Measurements from ENCODE around the gene SCAMP1. TPM values are rescaled to one million over a fixed set of nuclear protein-coding genes. Genes with fewer than 3 reads are reported as not detected.

Gene SCAMP1
- total and polyA plus RNA-seq, 2 of the 13 experiments (the other 11 are each of a cell fraction or from before 2014, with no cell fraction given) = 18.2 to 33.7 TPM

GRCh38 chr5:78475370-78475769 is 115.0 kb downstream of the SCAMP1 start:
- POLR2A ChIA-PET = no interaction called here
- Histone ChIP-seq H3K36me3 (replicated peaks in 1 of 2; ENCODE audit: control insufficient read depth in 1 of 2, insufficient read depth in 2 of 2, low read length in 2 of 2) (no peaks in the 10 kb centered on the region; a peak in 1 of 5 replicates), H3K4me3 (replicated peaks in 1 of 3; ENCODE audit: insufficient read depth in 1 of 3, low read depth in 2 of 3, low read length in 3 of 3) (no peak overlapping the region), H3K27ac (ENCODE audit: extremely low read length, insufficient read depth, low read length) (no peak overlapping the region), H3K9ac (ENCODE audit: insufficient read depth, low read depth, low read length) (no peak overlapping the region), H3K4me2 (ENCODE audit: low read depth, low read length) (no peak overlapping the region), H3K9me3 (ENCODE audit: low read length) (no peaks in the 10 kb centered on the region), H3K4me1 (ENCODE audit: insufficient read depth, low read length) (no peaks in the 10 kb centered on the region), H4K20me1 (ENCODE audit: insufficient read depth, low read length) (no peaks in the 10 kb centered on the region), H3K27me3 (ENCODE audit: control insufficient read depth in 1 of 2, insufficient read depth in 2 of 2, low read length in 2 of 2) (no peaks in the 10 kb centered on the region), H3K79me2 (ENCODE audit: insufficient read depth, low read length) (no peaks in the 10 kb centered on the region), H2AFZ (ENCODE audit: low read length) (no peak overlapping the region)
- intact Hi-C loops (cut with micrococcal nuclease; ENCODE audit: unreplicated experiment) (no loop called here), in situ Hi-C loops (cut with HindIII; ENCODE audit: extremely low pct_ligation_motif_present, low pct_unique_long_range_greater_than_20kb) (no loop called here)
- TF ChIP-seq WIZ (CRISPR knock-in tag; IDR thresholded peaks at IDR 0.05) = no peak
- TF ChIP-seq ZNF644 (CRISPR knock-in tag; IDR thresholded peaks at IDR 0.05; ENCODE audit: low read depth) = no peak
- TF ChIP-seq ZNF552 (CRISPR knock-in tag; IDR thresholded peaks at IDR 0.05; ENCODE audit: borderline replicate concordance) = no peak
- no peak for TF ChIP-seq HOXA7 (CRISPR knock-in tag; IDR thresholded peaks at IDR 0.05)
- CTCF ChIA-PET (ENCODE audit: low intra/inter-chr PET ratio, low total read pairs) = no interaction called here
- DNase-seq (ENCODE audit: low spot score) (no peak), ATAC-seq (no peak), FAIRE-seq (no peak)
- no TSS peak for BruUV-seq (replicated peaks)
- 94% methylated on average over 3 of the region's 3 CpGs for WGBS (ENCODE audit: low lambda C conversion rate)

- no peak for DNase-seq (ENCODE audit: low spot score)
- FAIRE-seq = no peak
- Histone ChIP-seq H3K9ac (ENCODE audit: insufficient read depth, low read depth, low read length) (no peak overlapping the region), H4K20me1 (ENCODE audit: insufficient read depth, low read length) (no peaks in the 10 kb centered on the region), H3K36me3 (replicated peaks in 1 of 2; ENCODE audit: control insufficient read depth in 1 of 2, insufficient read depth in 2 of 2, low read length in 2 of 2) (no peaks in the 10 kb centered on the region; a peak in 1 of 5 replicates), H3K79me2 (ENCODE audit: insufficient read depth, low read length) (no peaks in the 10 kb centered on the region), H2AFZ (ENCODE audit: low read length) (no peak overlapping the region), H3K27me3 (ENCODE audit: control insufficient read depth in 1 of 2, insufficient read depth in 2 of 2, low read length in 2 of 2) (no peaks in the 10 kb centered on the region), H3K9me3 (ENCODE audit: low read length) (no peaks in the 10 kb centered on the region), H3K4me1 (ENCODE audit: insufficient read depth, low read length) (no peaks in the 10 kb centered on the region), H3K4me3 (replicated peaks in 1 of 3; ENCODE audit: insufficient read depth in 1 of 3, low read depth in 2 of 3, low read length in 3 of 3) (no peak overlapping the region), H3K4me2 (ENCODE audit: low read depth, low read length) (no peak overlapping the region), H3K27ac (ENCODE audit: extremely low read length, insufficient read depth, low read length) (no peak overlapping the region)
- intact Hi-C loops (cut with micrococcal nuclease; ENCODE audit: unreplicated experiment) (no loop called here), in situ Hi-C loops (cut with HindIII; ENCODE audit: extremely low pct_ligation_motif_present, low pct_unique_long_range_greater_than_20kb) (no loop called here)
- ChIA-PET POLR2A (no interaction called here), CTCF (ENCODE audit: low intra/inter-chr PET ratio, low total read pairs) (no interaction called here)
- BruUV-seq (replicated peaks) = no TSS peak
- ATAC-seq = no peak
- 86% methylated on average over 1 of the region's 1 CpG for WGBS (ENCODE audit: low lambda C conversion rate)
- TF ChIP-seq CTCF (CRISPR knock-in tag; IDR thresholded peaks at IDR 0.05) (no peak), ZNF205 (CRISPR knock-in tag; IDR thresholded peaks at IDR 0.05) (no peak), ZNF382 (CRISPR knock-in tag; IDR thresholded peaks at IDR 0.05; ENCODE audit: borderline replicate concordance) (no peak), ZNF30 (CRISPR knock-in tag; IDR thresholded peaks at IDR 0.05) (no peak), REL (CRISPR knock-in tag; conservative IDR thresholded peaks at IDR 0.05) (no peak), RCOR2 (CRISPR knock-in tag; IDR thresholded peaks at IDR 0.05) (no peak), NFYC (CRISPR knock-in tag; IDR thresholded peaks at IDR 0.05) (no peak), ATM (IDR thresholded peaks at IDR 0.05; ENCODE audit: borderline replicate concordance) (no peak), MXI1 (IDR thresholded peaks at IDR 0.05; ENCODE audit: borderline replicate concordance, low read depth, low read length) (no peak), SPEN (CRISPR knock-in tag; IDR thresholded peaks at IDR 0.05; ENCODE audit: low read depth) (no peak), KLF11 (CRISPR knock-in tag; IDR thresholded peaks at IDR 0.05) (no peak), TRIM24 (CRISPR knock-in tag; IDR thresholded peaks at IDR 0.05) (no peak), SMAD9 (CRISPR knock-in tag; IDR thresholded peaks at IDR 0.05) (no peak), ZNF549 (CRISPR knock-in tag; IDR thresholded peaks at IDR 0.05) (no peak)
- TF ChIP-seq, protein P1, sequence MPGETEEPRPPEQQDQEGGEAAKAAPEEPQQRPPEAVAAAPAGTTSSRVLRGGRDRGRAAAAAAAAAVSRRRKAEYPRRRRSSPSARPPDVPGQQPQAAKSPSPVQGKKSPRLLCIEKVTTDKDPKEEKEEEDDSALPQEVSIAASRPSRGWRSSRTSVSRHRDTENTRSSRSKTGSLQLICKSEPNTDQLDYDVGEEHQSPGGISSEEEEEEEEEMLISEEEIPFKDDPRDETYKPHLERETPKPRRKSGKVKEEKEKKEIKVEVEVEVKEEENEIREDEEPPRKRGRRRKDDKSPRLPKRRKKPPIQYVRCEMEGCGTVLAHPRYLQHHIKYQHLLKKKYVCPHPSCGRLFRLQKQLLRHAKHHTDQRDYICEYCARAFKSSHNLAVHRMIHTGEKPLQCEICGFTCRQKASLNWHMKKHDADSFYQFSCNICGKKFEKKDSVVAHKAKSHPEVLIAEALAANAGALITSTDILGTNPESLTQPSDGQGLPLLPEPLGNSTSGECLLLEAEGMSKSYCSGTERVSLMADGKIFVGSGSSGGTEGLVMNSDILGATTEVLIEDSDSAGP (CRISPR knock-in tag; IDR thresholded peaks at IDR 0.05; ENCODE audit: borderline replicate concordance) = no peak
Measured at GRCh38 chr5:78476795-78477194, 116.4 kb downstream of the SCAMP1 start.

Measured in HepG2 (cell line).